Measurements from ENCODE around the gene PVRIG. TPM values are rescaled to one million over a fixed set of nuclear protein-coding genes. Genes with fewer than 3 reads are reported as not detected.

The PVRIG gene
- total and polyA plus RNA-seq, 2 of the 8 experiments (the other 6 are each of a cell fraction or from before 2014, with no cell fraction given) = 0.15 TPM; not detected in 1

- TF ChIP-seq HDAC6 (IDR thresholded peaks at IDR 0.05; ENCODE audit: low read depth, low read length) (no peak), EZH2 (IDR thresholded peaks at IDR 0.05; ENCODE audit: low read depth, low read length, severe bottlenecking) (no peak), E2F6 (IDR thresholded peaks at IDR 0.05) (no peak), RXRA (IDR thresholded peaks at IDR 0.05; ENCODE audit: insufficient read depth, low read depth, low read length) (no peak), POLR2A (IDR thresholded peaks at IDR 0.05; ENCODE audit: control extremely low read depth in 1 of 2, low read depth in 2 of 2, low read length in 2 of 2) (no peak), SAP30 (IDR thresholded peaks at IDR 0.05; ENCODE audit: insufficient read depth, insufficient replicate concordance, low read length) (no peak), TAF1 (IDR thresholded peaks at IDR 0.05; ENCODE audit: low read depth, low read length) (peak; percentile 35; the same call in 1 of the 2 replicates), CREB1 (IDR thresholded peaks at IDR 0.05) (no peak), YY1 (IDR thresholded peaks at IDR 0.05; ENCODE audit: low read depth, low read length) (no peak), BCL11A (IDR thresholded peaks at IDR 0.05; ENCODE audit: low read depth in 2 of 2, low read length in 2 of 2) (no peak), NRF1 (IDR thresholded peaks at IDR 0.05; ENCODE audit: low read depth, low read length) (no peak), JUND (IDR thresholded peaks at IDR 0.05; ENCODE audit: low read length) (peak; percentile 66; the same call in 1 of the 2 replicates)
- TF ChIP-seq, protein P1, sequence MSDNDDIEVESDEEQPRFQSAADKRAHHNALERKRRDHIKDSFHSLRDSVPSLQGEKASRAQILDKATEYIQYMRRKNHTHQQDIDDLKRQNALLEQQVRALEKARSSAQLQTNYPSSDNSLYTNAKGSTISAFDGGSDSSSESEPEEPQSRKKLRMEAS (IDR thresholded peaks at IDR 0.05) = peak; percentile 68
These were observed 27.5 kb downstream of the PVRIG start (continued) for GRCh38 chr7:100247152-100247757.
